ENCODE data around the gene RAB40AL.

- TF ChIP-seq POLR2A (IDR thresholded peaks at IDR 0.05) (no peak), POLR2AphosphoS5 (IDR thresholded peaks at IDR 0.05) (no peak), EP300 (IDR thresholded peaks at IDR 0.05) (no peak)
- TF ChIP-seq, protein P1, sequence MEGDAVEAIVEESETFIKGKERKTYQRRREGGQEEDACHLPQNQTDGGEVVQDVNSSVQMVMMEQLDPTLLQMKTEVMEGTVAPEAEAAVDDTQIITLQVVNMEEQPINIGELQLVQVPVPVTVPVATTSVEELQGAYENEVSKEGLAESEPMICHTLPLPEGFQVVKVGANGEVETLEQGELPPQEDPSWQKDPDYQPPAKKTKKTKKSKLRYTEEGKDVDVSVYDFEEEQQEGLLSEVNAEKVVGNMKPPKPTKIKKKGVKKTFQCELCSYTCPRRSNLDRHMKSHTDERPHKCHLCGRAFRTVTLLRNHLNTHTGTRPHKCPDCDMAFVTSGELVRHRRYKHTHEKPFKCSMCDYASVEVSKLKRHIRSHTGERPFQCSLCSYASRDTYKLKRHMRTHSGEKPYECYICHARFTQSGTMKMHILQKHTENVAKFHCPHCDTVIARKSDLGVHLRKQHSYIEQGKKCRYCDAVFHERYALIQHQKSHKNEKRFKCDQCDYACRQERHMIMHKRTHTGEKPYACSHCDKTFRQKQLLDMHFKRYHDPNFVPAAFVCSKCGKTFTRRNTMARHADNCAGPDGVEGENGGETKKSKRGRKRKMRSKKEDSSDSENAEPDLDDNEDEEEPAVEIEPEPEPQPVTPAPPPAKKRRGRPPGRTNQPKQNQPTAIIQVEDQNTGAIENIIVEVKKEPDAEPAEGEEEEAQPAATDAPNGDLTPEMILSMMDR (IDR thresholded peaks at IDR 0.05), result no peak
These were observed 21.7 kb downstream of the RAB40AL start for GRCh38 chrX:102958794-102959193.
